Measurements from ENCODE around the gene ABHD14A. TPM values are rescaled to one million over a fixed set of nuclear protein-coding genes. Genes with fewer than 3 reads are reported as not detected.
A peak's percentile ranks its signal among the peaks of the same experiment; 100 is the strongest.

Gene ABHD14A
- total and polyA plus RNA-seq, 2 of the 13 experiments (the other 11 are each of a cell fraction or from before 2014, with no cell fraction given), result 29.5 to 46.9 TPM

DNA sequence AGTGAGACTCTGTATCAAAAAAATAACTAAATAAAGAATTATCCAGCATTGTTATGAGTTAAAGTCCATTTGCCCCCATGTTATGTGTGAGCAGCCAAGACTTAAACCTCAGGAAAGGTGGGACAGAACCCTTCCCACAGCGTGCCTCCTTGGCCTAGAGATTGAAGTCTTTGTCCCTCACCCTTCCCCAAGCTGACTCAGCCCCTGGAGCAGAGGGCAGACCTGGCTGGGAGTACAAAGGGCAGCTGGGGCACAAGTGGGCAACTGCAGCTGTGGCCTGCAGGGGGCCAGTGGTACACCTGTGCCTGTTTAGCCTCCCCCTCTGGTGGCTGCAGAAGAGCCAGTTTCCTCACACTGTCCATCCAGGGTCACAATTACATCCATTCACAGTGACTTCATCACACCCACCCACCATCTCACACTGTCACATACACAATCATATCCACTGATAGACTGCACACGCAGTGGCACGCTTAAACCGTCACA, 7.5 kb downstream of the ABHD14A start (continued):
- TF ChIP-seq ZBTB7B (CRISPR knock-in tag; IDR thresholded peaks at IDR 0.05) (peak; percentile 81), ATAD3A (CRISPR knock-in tag; IDR thresholded peaks at IDR 0.05) (no peak), ZNF562 (CRISPR knock-in tag; IDR thresholded peaks at IDR 0.05; ENCODE audit: borderline replicate concordance) (no peak), ZNF496 (CRISPR knock-in tag; IDR thresholded peaks at IDR 0.05; ENCODE audit: insufficient replicate concordance) (no peak), ZSCAN30 (CRISPR knock-in tag; IDR thresholded peaks at IDR 0.05) (no peak), ZNF101 (CRISPR knock-in tag; IDR thresholded peaks at IDR 0.05; ENCODE audit: borderline replicate concordance, low read depth) (no peak), CREB1 (IDR thresholded peaks at IDR 0.05) (no peak), CREB1 (CRISPR knock-in tag; IDR thresholded peaks at IDR 0.05) (peak; percentile 21; the same call in 1 of the 2 replicates), ZFY (CRISPR knock-in tag; IDR thresholded peaks at IDR 0.05) (no peak), MBNL3 (CRISPR knock-in tag; conservative IDR thresholded peaks at IDR 0.05) (no peak), EED (CRISPR knock-in tag; IDR thresholded peaks at IDR 0.05) (no peak), DMAP1 (CRISPR knock-in tag; IDR thresholded peaks at IDR 0.05) (peak; percentile 84), PLRG1 (conservative IDR thresholded peaks at IDR 0.05) (no peak), ZNF382 (CRISPR knock-in tag; IDR thresholded peaks at IDR 0.05; ENCODE audit: borderline replicate concordance) (no peak), ZNF34 (CRISPR knock-in tag; IDR thresholded peaks at IDR 0.05; ENCODE audit: borderline replicate concordance) (no peak)
- TF ChIP-seq, protein P1, sequence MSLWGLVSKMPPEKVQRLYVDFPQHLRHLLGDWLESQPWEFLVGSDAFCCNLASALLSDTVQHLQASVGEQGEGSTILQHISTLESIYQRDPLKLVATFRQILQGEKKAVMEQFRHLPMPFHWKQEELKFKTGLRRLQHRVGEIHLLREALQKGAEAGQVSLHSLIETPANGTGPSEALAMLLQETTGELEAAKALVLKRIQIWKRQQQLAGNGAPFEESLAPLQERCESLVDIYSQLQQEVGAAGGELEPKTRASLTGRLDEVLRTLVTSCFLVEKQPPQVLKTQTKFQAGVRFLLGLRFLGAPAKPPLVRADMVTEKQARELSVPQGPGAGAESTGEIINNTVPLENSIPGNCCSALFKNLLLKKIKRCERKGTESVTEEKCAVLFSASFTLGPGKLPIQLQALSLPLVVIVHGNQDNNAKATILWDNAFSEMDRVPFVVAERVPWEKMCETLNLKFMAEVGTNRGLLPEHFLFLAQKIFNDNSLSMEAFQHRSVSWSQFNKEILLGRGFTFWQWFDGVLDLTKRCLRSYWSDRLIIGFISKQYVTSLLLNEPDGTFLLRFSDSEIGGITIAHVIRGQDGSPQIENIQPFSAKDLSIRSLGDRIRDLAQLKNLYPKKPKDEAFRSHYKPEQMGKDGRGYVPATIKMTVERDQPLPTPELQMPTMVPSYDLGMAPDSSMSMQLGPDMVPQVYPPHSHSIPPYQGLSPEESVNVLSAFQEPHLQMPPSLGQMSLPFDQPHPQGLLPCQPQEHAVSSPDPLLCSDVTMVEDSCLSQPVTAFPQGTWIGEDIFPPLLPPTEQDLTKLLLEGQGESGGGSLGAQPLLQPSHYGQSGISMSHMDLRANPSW (CRISPR knock-in tag; IDR thresholded peaks at IDR 0.05; ENCODE audit: borderline replicate concordance), result no peak; the same call in 1 of the 2 replicates
- TF ChIP-seq, protein P2, sequence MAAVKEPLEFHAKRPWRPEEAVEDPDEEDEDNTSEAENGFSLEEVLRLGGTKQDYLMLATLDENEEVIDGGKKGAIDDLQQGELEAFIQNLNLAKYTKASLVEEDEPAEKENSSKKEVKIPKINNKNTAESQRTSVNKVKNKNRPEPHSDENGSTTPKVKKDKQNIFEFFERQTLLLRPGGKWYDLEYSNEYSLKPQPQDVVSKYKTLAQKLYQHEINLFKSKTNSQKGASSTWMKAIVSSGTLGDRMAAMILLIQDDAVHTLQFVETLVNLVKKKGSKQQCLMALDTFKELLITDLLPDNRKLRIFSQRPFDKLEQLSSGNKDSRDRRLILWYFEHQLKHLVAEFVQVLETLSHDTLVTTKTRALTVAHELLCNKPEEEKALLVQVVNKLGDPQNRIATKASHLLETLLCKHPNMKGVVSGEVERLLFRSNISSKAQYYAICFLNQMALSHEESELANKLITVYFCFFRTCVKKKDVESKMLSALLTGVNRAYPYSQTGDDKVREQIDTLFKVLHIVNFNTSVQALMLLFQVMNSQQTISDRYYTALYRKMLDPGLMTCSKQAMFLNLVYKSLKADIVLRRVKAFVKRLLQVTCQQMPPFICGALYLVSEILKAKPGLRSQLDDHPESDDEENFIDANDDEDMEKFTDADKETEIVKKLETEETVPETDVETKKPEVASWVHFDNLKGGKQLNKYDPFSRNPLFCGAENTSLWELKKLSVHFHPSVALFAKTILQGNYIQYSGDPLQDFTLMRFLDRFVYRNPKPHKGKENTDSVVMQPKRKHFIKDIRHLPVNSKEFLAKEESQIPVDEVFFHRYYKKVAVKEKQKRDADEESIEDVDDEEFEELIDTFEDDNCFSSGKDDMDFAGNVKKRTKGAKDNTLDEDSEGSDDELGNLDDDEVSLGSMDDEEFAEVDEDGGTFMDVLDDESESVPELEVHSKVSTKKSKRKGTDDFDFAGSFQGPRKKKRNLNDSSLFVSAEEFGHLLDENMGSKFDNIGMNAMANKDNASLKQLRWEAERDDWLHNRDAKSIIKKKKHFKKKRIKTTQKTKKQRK (IDR thresholded peaks at IDR 0.05; ENCODE audit: low read length), result no peak
- TF ChIP-seq, protein P3, sequence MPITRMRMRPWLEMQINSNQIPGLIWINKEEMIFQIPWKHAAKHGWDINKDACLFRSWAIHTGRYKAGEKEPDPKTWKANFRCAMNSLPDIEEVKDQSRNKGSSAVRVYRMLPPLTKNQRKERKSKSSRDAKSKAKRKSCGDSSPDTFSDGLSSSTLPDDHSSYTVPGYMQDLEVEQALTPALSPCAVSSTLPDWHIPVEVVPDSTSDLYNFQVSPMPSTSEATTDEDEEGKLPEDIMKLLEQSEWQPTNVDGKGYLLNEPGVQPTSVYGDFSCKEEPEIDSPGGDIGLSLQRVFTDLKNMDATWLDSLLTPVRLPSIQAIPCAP (CRISPR knock-in tag; IDR thresholded peaks at IDR 0.05; ENCODE audit: low read depth), result no peak
- TF ChIP-seq, protein P4, sequence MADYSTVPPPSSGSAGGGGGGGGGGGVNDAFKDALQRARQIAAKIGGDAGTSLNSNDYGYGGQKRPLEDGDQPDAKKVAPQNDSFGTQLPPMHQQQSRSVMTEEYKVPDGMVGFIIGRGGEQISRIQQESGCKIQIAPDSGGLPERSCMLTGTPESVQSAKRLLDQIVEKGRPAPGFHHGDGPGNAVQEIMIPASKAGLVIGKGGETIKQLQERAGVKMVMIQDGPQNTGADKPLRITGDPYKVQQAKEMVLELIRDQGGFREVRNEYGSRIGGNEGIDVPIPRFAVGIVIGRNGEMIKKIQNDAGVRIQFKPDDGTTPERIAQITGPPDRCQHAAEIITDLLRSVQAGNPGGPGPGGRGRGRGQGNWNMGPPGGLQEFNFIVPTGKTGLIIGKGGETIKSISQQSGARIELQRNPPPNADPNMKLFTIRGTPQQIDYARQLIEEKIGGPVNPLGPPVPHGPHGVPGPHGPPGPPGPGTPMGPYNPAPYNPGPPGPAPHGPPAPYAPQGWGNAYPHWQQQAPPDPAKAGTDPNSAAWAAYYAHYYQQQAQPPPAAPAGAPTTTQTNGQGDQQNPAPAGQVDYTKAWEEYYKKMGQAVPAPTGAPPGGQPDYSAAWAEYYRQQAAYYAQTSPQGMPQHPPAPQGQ (CRISPR knock-in tag; IDR thresholded peaks at IDR 0.05; ENCODE audit: borderline replicate concordance), result 0 out of 2 replicates have a peak, but pooled peaks have one; percentile 33
- TF ChIP-seq, protein P5, sequence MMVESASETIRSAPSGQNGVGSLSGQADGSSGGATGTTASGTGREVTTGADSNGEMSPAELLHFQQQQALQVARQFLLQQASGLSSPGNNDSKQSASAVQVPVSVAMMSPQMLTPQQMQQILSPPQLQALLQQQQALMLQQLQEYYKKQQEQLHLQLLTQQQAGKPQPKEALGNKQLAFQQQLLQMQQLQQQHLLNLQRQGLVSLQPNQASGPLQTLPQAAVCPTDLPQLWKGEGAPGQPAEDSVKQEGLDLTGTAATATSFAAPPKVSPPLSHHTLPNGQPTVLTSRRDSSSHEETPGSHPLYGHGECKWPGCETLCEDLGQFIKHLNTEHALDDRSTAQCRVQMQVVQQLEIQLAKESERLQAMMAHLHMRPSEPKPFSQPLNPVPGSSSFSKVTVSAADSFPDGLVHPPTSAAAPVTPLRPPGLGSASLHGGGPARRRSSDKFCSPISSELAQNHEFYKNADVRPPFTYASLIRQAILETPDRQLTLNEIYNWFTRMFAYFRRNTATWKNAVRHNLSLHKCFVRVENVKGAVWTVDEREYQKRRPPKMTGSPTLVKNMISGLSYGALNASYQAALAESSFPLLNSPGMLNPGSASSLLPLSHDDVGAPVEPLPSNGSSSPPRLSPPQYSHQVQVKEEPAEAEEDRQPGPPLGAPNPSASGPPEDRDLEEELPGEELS (CRISPR knock-in tag; IDR thresholded peaks at IDR 0.05), result peak; percentile 77; the same call in 1 of the 2 replicates

Measured in HepG2 (cell line).